ENCODE results near the gene CACNA2D4.

Gene CACNA2D4

DNA sequence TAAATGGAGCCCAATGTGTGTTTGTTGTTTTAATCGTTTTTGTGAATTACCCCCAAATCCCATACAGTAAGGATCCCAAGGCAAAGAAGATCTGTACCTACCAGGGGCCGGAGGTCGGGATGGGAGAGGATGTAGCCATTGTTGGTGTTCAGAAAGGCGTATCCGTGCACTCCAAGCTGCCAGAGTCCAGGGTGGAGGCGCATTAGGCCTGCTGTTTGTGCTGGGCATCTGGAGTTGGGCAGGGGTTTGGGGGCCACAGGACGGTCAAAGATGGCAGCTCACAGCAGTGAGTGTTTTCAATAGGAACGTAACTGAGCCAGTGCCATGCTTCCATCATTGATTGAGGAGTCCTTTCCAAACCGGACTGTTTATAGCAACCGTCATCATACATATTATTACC is 40.2 kb downstream of the CACNA2D4 start:
- Histone ChIP-seq H3K27ac (replicated peaks) (no peak overlapping the region), H3K27me3 (ENCODE audit: insufficient read depth, poor library complexity, severe bottlenecking) (no peaks in the 10 kb centered on the region), H3K4me3 (replicated peaks; ENCODE audit: insufficient read depth, low read length) (no peak overlapping the region)
- DNase-seq (ENCODE audit: low read depth in 1 of 2, low spot score in 1 of 2): no peak
- TF ChIP-seq POLR2AphosphoS5 (IDR thresholded peaks at IDR 0.05; ENCODE audit: low read depth): no peak
- no peak for TF ChIP-seq GABPA (IDR thresholded peaks at IDR 0.05; ENCODE audit: low read depth)
- TF ChIP-seq, protein P1, sequence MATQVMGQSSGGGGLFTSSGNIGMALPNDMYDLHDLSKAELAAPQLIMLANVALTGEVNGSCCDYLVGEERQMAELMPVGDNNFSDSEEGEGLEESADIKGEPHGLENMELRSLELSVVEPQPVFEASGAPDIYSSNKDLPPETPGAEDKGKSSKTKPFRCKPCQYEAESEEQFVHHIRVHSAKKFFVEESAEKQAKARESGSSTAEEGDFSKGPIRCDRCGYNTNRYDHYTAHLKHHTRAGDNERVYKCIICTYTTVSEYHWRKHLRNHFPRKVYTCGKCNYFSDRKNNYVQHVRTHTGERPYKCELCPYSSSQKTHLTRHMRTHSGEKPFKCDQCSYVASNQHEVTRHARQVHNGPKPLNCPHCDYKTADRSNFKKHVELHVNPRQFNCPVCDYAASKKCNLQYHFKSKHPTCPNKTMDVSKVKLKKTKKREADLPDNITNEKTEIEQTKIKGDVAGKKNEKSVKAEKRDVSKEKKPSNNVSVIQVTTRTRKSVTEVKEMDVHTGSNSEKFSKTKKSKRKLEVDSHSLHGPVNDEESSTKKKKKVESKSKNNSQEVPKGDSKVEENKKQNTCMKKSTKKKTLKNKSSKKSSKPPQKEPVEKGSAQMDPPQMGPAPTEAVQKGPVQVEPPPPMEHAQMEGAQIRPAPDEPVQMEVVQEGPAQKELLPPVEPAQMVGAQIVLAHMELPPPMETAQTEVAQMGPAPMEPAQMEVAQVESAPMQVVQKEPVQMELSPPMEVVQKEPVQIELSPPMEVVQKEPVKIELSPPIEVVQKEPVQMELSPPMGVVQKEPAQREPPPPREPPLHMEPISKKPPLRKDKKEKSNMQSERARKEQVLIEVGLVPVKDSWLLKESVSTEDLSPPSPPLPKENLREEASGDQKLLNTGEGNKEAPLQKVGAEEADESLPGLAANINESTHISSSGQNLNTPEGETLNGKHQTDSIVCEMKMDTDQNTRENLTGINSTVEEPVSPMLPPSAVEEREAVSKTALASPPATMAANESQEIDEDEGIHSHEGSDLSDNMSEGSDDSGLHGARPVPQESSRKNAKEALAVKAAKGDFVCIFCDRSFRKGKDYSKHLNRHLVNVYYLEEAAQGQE (IDR thresholded peaks at IDR 0.05; ENCODE audit: insufficient replicate concordance, low read depth): no peak
- TF ChIP-seq SPI1 (IDR thresholded peaks at IDR 0.05; ENCODE audit: borderline replicate concordance, low read depth): no peak
- TF ChIP-seq, protein P2, sequence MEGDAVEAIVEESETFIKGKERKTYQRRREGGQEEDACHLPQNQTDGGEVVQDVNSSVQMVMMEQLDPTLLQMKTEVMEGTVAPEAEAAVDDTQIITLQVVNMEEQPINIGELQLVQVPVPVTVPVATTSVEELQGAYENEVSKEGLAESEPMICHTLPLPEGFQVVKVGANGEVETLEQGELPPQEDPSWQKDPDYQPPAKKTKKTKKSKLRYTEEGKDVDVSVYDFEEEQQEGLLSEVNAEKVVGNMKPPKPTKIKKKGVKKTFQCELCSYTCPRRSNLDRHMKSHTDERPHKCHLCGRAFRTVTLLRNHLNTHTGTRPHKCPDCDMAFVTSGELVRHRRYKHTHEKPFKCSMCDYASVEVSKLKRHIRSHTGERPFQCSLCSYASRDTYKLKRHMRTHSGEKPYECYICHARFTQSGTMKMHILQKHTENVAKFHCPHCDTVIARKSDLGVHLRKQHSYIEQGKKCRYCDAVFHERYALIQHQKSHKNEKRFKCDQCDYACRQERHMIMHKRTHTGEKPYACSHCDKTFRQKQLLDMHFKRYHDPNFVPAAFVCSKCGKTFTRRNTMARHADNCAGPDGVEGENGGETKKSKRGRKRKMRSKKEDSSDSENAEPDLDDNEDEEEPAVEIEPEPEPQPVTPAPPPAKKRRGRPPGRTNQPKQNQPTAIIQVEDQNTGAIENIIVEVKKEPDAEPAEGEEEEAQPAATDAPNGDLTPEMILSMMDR (IDR thresholded peaks at IDR 0.05; ENCODE audit: insufficient read depth, low read length): no peak

DNA sequence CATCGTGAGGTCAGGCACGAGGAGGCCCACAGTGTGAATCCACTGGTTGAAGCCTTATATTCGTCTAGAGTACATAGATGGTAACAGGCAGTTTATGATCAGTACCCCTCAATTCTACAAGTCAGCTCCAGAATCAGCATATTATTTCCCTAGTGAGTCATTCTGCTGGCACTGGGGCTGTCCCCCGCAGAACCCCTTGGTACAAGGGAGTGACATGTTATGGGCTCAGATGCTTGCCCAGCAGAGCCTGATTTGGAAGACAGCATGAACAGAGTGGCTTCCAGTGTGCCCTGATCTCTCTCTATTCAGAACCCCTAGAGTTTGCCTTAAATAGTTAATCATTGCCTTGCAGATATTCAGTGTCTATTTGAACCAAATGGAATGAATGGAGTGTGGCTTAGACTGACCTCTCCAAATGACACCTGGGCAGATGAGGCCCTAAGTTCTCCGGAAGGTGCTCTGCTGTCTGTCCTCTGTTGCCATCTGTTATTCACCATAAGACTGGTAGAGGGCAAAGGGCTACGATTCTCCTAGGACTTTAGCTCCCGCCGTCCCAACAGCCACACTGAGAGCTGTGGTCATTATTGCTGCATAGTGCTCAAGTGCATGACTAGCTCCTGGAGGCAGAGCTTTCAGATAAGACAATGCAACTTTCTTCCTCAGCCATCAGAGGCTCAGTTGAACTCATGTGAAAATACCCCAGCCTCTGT is 41.1 kb downstream of the CACNA2D4 start:
- H3K4me3 ChIP-seq (replicated peaks; ENCODE audit: insufficient read depth, low read length): no peak overlapping the region
- TF ChIP-seq POLR2AphosphoS5 (IDR thresholded peaks at IDR 0.05; ENCODE audit: low read depth) (no peak), GABPA (IDR thresholded peaks at IDR 0.05; ENCODE audit: low read depth) (no peak), SPI1 (IDR thresholded peaks at IDR 0.05; ENCODE audit: borderline replicate concordance, low read depth) (no peak)
- TF ChIP-seq, protein P2 (IDR thresholded peaks at IDR 0.05; ENCODE audit: insufficient read depth, low read length): no peak
- TF ChIP-seq, protein P1 (IDR thresholded peaks at IDR 0.05; ENCODE audit: insufficient replicate concordance, low read depth): no peak
- DNase-seq (ENCODE audit: low read depth in 1 of 2, low spot score in 1 of 2): no peak
- no peaks in the 10 kb centered on the region for H3K27me3 ChIP-seq (ENCODE audit: insufficient read depth, poor library complexity, severe bottlenecking)
- H3K27ac ChIP-seq (replicated peaks): no peak overlapping the region

DNA sequence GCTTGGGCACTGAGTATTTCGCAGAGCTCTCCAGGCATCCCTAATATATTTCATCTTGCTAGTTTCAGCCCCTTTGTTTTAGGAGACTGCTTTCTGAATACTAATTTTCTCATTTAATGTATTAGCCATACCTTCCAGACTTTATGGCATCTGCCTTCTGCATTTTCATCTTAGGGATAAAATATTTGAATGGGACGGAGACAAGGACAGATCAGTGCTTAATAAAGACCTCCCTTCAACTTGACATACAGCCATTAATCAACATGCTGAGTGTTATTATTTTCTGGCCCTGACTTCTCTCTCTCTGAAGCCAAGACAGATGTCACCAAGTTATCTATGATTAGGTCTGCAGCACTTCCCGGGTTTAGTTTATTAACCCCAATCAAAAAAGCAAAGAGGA is 42.4 kb downstream of the CACNA2D4 start:
- H3K27ac ChIP-seq (replicated peaks): no peak overlapping the region
- DNase-seq (ENCODE audit: low read depth in 1 of 2, low spot score in 1 of 2): no peak
- H3K4me3 ChIP-seq (replicated peaks; ENCODE audit: insufficient read depth, low read length): no peak overlapping the region
- H3K27me3 ChIP-seq (ENCODE audit: insufficient read depth, poor library complexity, severe bottlenecking): no peaks in the 10 kb centered on the region
- no peak for TF ChIP-seq GABPA (IDR thresholded peaks at IDR 0.05; ENCODE audit: low read depth)
- no peak for TF ChIP-seq POLR2AphosphoS5 (IDR thresholded peaks at IDR 0.05; ENCODE audit: low read depth)
- TF ChIP-seq, protein P2 (IDR thresholded peaks at IDR 0.05; ENCODE audit: insufficient read depth, low read length): no peak
- TF ChIP-seq, protein P1 (IDR thresholded peaks at IDR 0.05; ENCODE audit: insufficient replicate concordance, low read depth): no peak
- TF ChIP-seq SPI1 (IDR thresholded peaks at IDR 0.05; ENCODE audit: borderline replicate concordance, low read depth): no peak
